Stomach (tissue), 9 donors: ENCODE results near the gene NCK2. TPM values are rescaled to one million over a fixed set of nuclear protein-coding genes. Genes with fewer than 3 reads are reported as not detected.

Source experiments
- DNase-seq, 2 donors: peaks; one replicate each; pipeline versions ENCODE4 v3.0.0 to v3.0.0-alpha.2; 2013 to 2019
- H3K27ac ChIP-seq, 5 donors: fragments of 200-600 bp in 4 of 5; sonication (generic) in 4 of 5; one replicate each; pipeline ENCODE4 v1.5.1; 2013 to 2019; ENCODE audit warnings: mild to moderate bottlenecking in 1 of 5, moderate library complexity in 1 of 5
- H3K27me3 ChIP-seq, 3 donors: fragments of 200-600 bp; sonication (generic); one replicate each; pipeline ENCODE4 v1.5.1; 2017 to 2019; ENCODE audit warnings: mixed run types in 1 of 3
- H3K36me3 ChIP-seq, 4 donors: fragments of 200-600 bp; sonication (generic); 1 replicate in 3 of 4; 2 replicates in 1 of 4; pipeline ENCODE4 v1.5.1; 2016 to 2019
- H3K4me1 ChIP-seq, 4 donors: fragments of 200-600 bp; sonication (generic); one replicate each; pipeline ENCODE4 v1.5.1; 2016 to 2019
- H3K4me3 ChIP-seq, 4 donors: fragments of 200-600 bp; sonication (generic) in 3 of 4; one replicate each; pipeline ENCODE4 v1.5.1; 2016 to 2019; ENCODE audit warnings: mild to moderate bottlenecking in 1 of 4
- H3K9me3 ChIP-seq, 4 donors: fragments of 200-600 bp; sonication (generic); one replicate each; pipeline ENCODE4 v1.5.1; 2016 to 2019
- EP300 ChIP-seq: sonication (generic); formaldehyde crosslinking; IDR thresholded peaks from one replicate; pipeline ENCODE4 v1.6.1; 2017; ENCODE audit warnings: antibody characterized with exemption
- POLR2A ChIP-seq, 4 donors: fragments of 450-650 bp; IDR thresholded peaks; one replicate each; pipeline ENCODE4 v1.6.1; 2016; ENCODE audit warnings: antibody characterized with exemption in 4 of 4, control low read depth in 2 of 4, mild to moderate bottlenecking in 1 of 4, moderate library complexity in 1 of 4
- POLR2AphosphoS5 ChIP-seq, 3 donors: sonication (generic); formaldehyde crosslinking; IDR thresholded peaks; one replicate each; pipeline ENCODE4 v1.6.1; 2016; ENCODE audit warnings: antibody characterized with exemption in 3 of 3
- WGBS, 5 donors: extraction: QIAGEN DNeasy Blood & Tissue Kit in 3 of 5; methylation state at CpG; one replicate each; pipeline versions ENCODE4 v1.1.5 to v1.1.7; 2013 to 2018; 5-methylcytosine and 5-hydroxymethylcytosine counted together
- intact Hi-C: fragments of 100-400 bp; cut with DNase I; formaldehyde crosslinking; loops from one replicate; pipeline ENCODE4 v1.15.1; 2023; ENCODE audit warnings: low total_unique reads
- polyA plus RNA-seq, 3 donors: library from polyadenylated mRNA; stranded (reverse); fragments of 200-250 nt; gene quantifications; one replicate each; pipeline ENCODE4 v1.2.3, GENCODE V29; 2013
- total RNA-seq, 5 donors: library from RNA; depleted of rRNA; stranded (reverse); fragments of >200 nt; gene quantifications; one replicate each; pipeline versions ENCODE4 v1.1.0 to v1.2.3, GENCODE V29; 2014 to 2016
- TF ChIP-seq, protein P1 (sequence below), 7 experiments: fragments of 450-650 bp in 4 of 7; fragments of 200-600 bp in 3 of 7; sonication (generic) in 3 of 7; IDR thresholded peaks; one replicate each; pipeline ENCODE4 v1.5.1; 2016 to 2019; ENCODE audit warnings: antibody characterized with exemption in 7 of 7, control low read depth in 2 of 7, mild to moderate bottlenecking in 1 of 7
- donor health status: healthy with polysubstance abuse.
- donor health status: Bipolar disorder and iron deficiency.
- donor health status: healthy.

Gene NCK2
- total and polyA plus RNA-seq, 8 donors, result 23.1 to 88.9 (median 42.6) TPM

DNA sequence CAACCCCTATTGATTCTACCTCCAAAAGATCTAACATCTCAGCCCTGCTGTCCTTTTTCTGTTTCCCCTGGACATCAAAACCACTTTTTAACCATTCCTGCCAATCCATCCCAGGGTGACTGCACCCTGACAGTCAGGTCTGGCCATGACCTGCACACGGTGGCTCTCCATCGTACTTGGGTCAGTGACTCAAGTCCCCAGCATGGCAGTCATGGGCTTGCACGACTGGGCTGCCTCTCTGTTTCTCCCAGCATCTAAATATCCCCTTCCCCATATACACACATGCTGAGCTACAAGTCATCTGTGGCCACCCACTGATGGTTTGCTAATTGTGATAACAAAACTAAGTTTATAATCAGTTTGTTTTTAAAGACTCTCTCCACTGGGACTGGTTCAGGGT, 6.6 kb downstream of the NCK2 start:
- TF ChIP-seq EP300 (no peak), POLR2AphosphoS5 (IDR thresholded peaks at IDR 0.05) (no peak), POLR2A (IDR thresholded peaks at IDR 0.05) (no peak)
- TF ChIP-seq, protein P1, sequence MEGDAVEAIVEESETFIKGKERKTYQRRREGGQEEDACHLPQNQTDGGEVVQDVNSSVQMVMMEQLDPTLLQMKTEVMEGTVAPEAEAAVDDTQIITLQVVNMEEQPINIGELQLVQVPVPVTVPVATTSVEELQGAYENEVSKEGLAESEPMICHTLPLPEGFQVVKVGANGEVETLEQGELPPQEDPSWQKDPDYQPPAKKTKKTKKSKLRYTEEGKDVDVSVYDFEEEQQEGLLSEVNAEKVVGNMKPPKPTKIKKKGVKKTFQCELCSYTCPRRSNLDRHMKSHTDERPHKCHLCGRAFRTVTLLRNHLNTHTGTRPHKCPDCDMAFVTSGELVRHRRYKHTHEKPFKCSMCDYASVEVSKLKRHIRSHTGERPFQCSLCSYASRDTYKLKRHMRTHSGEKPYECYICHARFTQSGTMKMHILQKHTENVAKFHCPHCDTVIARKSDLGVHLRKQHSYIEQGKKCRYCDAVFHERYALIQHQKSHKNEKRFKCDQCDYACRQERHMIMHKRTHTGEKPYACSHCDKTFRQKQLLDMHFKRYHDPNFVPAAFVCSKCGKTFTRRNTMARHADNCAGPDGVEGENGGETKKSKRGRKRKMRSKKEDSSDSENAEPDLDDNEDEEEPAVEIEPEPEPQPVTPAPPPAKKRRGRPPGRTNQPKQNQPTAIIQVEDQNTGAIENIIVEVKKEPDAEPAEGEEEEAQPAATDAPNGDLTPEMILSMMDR (IDR thresholded peaks at IDR 0.05), result no peak
- WGBS, 5 donors, result 78 to 93% (median 86%) methylated on average over 3 of the region's 3 CpGs
- Histone ChIP-seq H3K4me3 (no peak overlapping the region), H3K9me3 (no peaks in the 10 kb centered on the region), H3K36me3 (no peaks in the 10 kb centered on the region), H3K27ac (no peak overlapping the region), H3K4me1 (peaks cover 44 to 96% (median 66%) of the 10 kb centered on the region in 4 donors), H3K27me3 (no peaks in the 10 kb centered on the region)
- DNase-seq, result no peak
- intact Hi-C loops, result no loop called here

DNA sequence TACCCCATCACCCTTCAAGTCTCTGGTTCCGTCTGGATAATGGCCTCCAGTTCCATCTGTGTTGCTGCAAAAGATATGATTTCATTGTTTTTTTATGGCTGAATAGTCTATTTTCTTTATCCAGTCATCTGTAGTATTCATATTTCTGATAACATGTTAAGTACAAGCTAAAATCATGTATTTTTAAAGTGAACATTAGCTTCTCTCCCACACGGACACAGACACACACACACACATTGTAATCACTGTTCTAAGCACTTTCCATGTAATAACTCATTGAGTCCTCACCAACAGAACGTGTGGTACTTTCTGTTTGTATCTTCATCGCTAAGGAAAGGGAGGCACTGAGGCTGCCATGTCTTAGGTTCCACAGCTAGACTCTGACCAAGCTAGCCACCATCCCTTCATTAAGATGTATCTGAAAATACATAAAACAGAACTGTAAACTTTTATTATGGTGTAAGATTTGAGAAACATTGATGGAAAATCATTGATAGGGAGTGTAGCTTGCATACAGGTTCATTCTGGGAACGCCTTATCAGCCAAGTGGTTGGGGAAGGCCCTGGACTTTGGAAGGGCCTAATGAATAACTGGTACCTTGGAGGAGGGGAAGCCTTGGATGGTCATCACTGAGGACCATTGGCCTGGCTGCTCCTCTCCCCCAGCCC, 8.1 kb downstream of the NCK2 start:
- DNase-seq, result no peak
- peak overlapping the region in 3 of 5 donors; percentile 27 to 58 (median 56) for H3K27ac ChIP-seq
- no peaks in the 10 kb centered on the region for H3K27me3 ChIP-seq
- TF ChIP-seq, protein P1 (IDR thresholded peaks at IDR 0.05), result no peak
- no peak for TF ChIP-seq POLR2A (IDR thresholded peaks at IDR 0.05)
- TF ChIP-seq EP300, result no peak
- no peak for TF ChIP-seq POLR2AphosphoS5 (IDR thresholded peaks at IDR 0.05)
- H3K36me3 ChIP-seq, result no peaks in the 10 kb centered on the region
- 71 to 84% (median 80%) methylated on average over 5 of the region's 5 CpGs for WGBS, 5 donors
- no peaks in the 10 kb centered on the region for H3K9me3 ChIP-seq
- intact Hi-C loops, result no loop called here
- peaks cover 30 to 96% (median 62%) of the 10 kb centered on the region in 4 donors for H3K4me1 ChIP-seq
- no peak overlapping the region for H3K4me3 ChIP-seq

DNA sequence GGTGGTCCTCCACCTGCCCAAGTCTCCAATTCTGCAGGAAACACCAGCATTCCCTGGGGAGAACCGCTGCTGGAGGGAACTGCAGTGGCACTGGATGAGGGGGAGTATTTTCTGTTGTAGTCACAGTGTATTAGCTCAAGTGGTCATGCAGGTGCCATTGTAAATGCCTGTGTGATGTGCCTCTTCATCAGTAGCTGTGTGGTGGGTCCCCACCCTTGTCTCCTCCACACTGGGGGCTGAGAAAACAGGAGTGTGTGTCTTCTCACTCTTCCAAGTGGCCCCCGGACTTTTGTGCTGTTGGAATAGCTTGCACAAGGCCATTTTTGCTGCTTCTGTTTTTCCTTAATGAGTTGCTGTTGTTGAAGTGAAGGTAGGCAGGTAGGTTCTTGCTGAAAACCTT, 8.7 kb downstream of the NCK2 start:
- WGBS, 5 donors, result 49 to 95% (median 88%) methylated on average over 2 of the region's 2 CpGs
- peaks cover 25 to 91% (median 60%) of the 10 kb centered on the region in 4 donors for H3K4me1 ChIP-seq
- H3K27ac ChIP-seq, result peak overlapping the region in 3 of 5 donors; percentile 27 to 58 (median 56)
- no peaks in the 10 kb centered on the region for H3K9me3 ChIP-seq
- TF ChIP-seq POLR2AphosphoS5 (IDR thresholded peaks at IDR 0.05) (no peak), POLR2A (IDR thresholded peaks at IDR 0.05) (no peak), EP300 (no peak)
- TF ChIP-seq, protein P1 (IDR thresholded peaks at IDR 0.05), result no peak
- no peak overlapping the region for H3K4me3 ChIP-seq
- H3K27me3 ChIP-seq, result no peaks in the 10 kb centered on the region
- no peak for DNase-seq
- no peaks in the 10 kb centered on the region for H3K36me3 ChIP-seq
- intact Hi-C loops, result no loop called here

DNA sequence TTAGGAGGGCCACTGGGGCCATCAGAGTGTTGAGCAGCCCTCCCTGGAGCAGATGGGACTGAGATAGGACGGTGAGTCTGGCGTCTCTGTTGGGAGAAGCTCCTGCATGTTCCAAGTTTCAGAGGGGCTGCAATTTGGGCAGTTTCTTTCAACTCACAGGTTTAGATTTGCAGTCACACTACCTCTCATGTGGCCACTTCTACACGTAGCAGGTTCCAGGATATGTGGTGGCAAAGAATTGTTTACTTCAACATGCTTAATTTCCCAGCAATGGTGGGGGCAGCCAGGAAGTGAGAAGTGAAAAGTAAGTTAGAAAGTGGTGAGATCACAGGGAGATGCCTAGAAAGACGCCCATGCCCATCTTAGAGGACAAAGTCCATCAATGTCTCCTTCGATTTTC, 9.3 kb downstream of the NCK2 start:
- H3K36me3 ChIP-seq, result no peaks in the 10 kb centered on the region
- DNase-seq, result peak in 1 of 2 donors; percentile 58
- TF ChIP-seq, protein P1 (IDR thresholded peaks at IDR 0.05), result no peak
- TF ChIP-seq POLR2A (IDR thresholded peaks at IDR 0.05) (no peak), EP300 (no peak), POLR2AphosphoS5 (IDR thresholded peaks at IDR 0.05) (no peak)
- H3K27ac ChIP-seq, result peak overlapping the region in 3 of 5 donors; percentile 27 to 58 (median 56)
- H3K4me3 ChIP-seq, result no peak overlapping the region
- H3K27me3 ChIP-seq, result no peaks in the 10 kb centered on the region
- 57 to 67% (median 58%) methylated on average over 5 of the region's 5 CpGs for WGBS, 5 donors
- H3K9me3 ChIP-seq, result no peaks in the 10 kb centered on the region
- intact Hi-C loops, result no loop called here
- peaks cover 18 to 85% (median 55%) of the 10 kb centered on the region in 4 donors for H3K4me1 ChIP-seq
